B cell (primary cell): ENCODE measurements around the gene SP9. TPM values are rescaled to one million over a fixed set of nuclear protein-coding genes. Genes with fewer than 3 reads are reported as not detected.

Experiments used
- ATAC-seq: fragments of 200-7000 bp; cut with Tn5 transposase; one replicate; pipeline ENCODE4 v1.10.0; 2021; ENCODE audit warnings: low read depth, mild to moderate bottlenecking, moderate number of reproducible peaks, moderate library complexity
- CTCF ChIA-PET: fragments of 350-600 bp; sonication (Branson Sonifier 250); formaldehyde crosslinking; loops from one replicate; lab custom pipeline; 2021; ENCODE audit warnings: antibody characterized with exemption, inconsistent platforms; lab: Charles Lee
- POLR2A ChIA-PET: fragments of 350-600 bp; sonication (Branson Sonifier 250); formaldehyde crosslinking; loops from one replicate; lab custom pipeline; 2021; ENCODE audit warnings: antibody characterized with exemption; lab: Charles Lee
- DNase-seq: peaks from one replicate; pipeline ENCODE4 v3.0.0; 2013
- H2AFZ ChIP-seq: 2 replicates; pipeline ENCODE4 v1.6.1; 2012; ENCODE audit warnings: mild to moderate bottlenecking, low read depth, low read length; ENCODE audit not compliant: insufficient read depth, poor library complexity, severe bottlenecking
- H3K27ac ChIP-seq, 2 donors: 1 replicate in 1 of 2; 2 replicates in 1 of 2; pipeline ENCODE4 v1.5.1; 2012 to 2013; ENCODE audit warnings: low read length in 2 of 2, mild to moderate bottlenecking in 2 of 2, moderate library complexity in 1 of 2
- H3K27me3 ChIP-seq, 4 experiments: fragments of 200-600 bp in 1 of 4; sonication (generic) in 1 of 4; replicated peaks in 1 of 4; 1 replicate in 2 of 4; 2 replicates in 2 of 4; pipeline versions ENCODE4 v1.6.1 to v1.7.0; 2013 to 2016; ENCODE audit warnings: low read length in 3 of 4, mild to moderate bottlenecking in 2 of 4, mixed read lengths in 1 of 4, moderate library complexity in 1 of 4; ENCODE audit not compliant: insufficient read depth in 4 of 4, control insufficient read depth in 3 of 4; ENCODE audit errors: control extremely low read depth in 1 of 4
- H3K36me3 ChIP-seq, 2 experiments: replicated peaks in 1 of 2; 1 replicate in 1 of 2; 2 replicates in 1 of 2; pipeline versions ENCODE4 v1.6.1 to v1.7.1; 2013; ENCODE audit warnings: low read length in 1 of 2; ENCODE audit not compliant: insufficient read depth in 2 of 2, control insufficient read depth in 1 of 2; ENCODE audit errors: control extremely low read depth in 1 of 2, extremely low read depth in 1 of 2
- H3K4me1 ChIP-seq, 2 donors: fragments of 200-600 bp in 1 of 2; sonication (generic) in 1 of 2; 1 replicate in 1 of 2; 2 replicates in 1 of 2; pipeline versions ENCODE4 v1.5.1 to v1.6.1; 2013 to 2017; ENCODE audit warnings: low read length in 2 of 2; ENCODE audit not compliant: control insufficient read depth in 2 of 2, insufficient read depth in 2 of 2
- H3K4me2 ChIP-seq: replicated peaks from 2 replicates; pipeline ENCODE3; 2012; ENCODE audit warnings: mild to moderate bottlenecking, low read depth, low read length; ENCODE audit not compliant: poor library complexity, severe bottlenecking
- H3K4me3 ChIP-seq, 5 experiments: fragments of 200-600 bp in 1 of 5; sonication (generic) in 1 of 5; 1 replicate in 3 of 5; 2 replicates in 2 of 5; pipeline versions ENCODE4 v1.5.1 to v1.7.0; 2011 to 2016; ENCODE audit warnings: low read length in 4 of 5, mild to moderate bottlenecking in 4 of 5, low read depth in 2 of 5, control low read depth in 1 of 5, moderate library complexity in 1 of 5; ENCODE audit not compliant: insufficient read depth in 1 of 5; ENCODE audit errors: control extremely low read depth in 1 of 5, extremely low read depth in 1 of 5
- H3K79me2 ChIP-seq: fragments of 200-600 bp; sonication (generic); one replicate; pipeline ENCODE4 v1.6.0; 2016; ENCODE audit warnings: low read length; ENCODE audit not compliant: control insufficient read depth, insufficient read depth
- H3K9ac ChIP-seq: fragments of 200-600 bp; sonication (generic); 2 replicates; pipeline ENCODE4 v1.6.1; 2017; ENCODE audit warnings: mild to moderate bottlenecking, low read length, moderate library complexity
- H3K9me3 ChIP-seq, 3 donors: one replicate each; pipeline versions ENCODE4 v1.6.1 to v1.7.1; 2013; ENCODE audit warnings: low read length in 2 of 3; ENCODE audit not compliant: control insufficient read depth in 2 of 3, insufficient read depth in 1 of 3; ENCODE audit errors: control extremely low read depth in 1 of 3
- H4K20me1 ChIP-seq: 2 replicates; pipeline ENCODE4 v1.6.0; 2012; ENCODE audit warnings: mild to moderate bottlenecking, low read length; ENCODE audit not compliant: insufficient read depth, control insufficient read depth, poor library complexity, severe bottlenecking
- H3K27ac Mint-ChIP-seq: one replicate; pipeline ENCODE4 v1.8.0; 2021; ENCODE audit warnings: mixed read lengths
- H3K27me3 Mint-ChIP-seq: one replicate; pipeline ENCODE4 v1.8.0; 2021; ENCODE audit warnings: mixed read lengths
- H3K4me1 Mint-ChIP-seq: one replicate; pipeline ENCODE4 v1.8.0; 2021; ENCODE audit warnings: mixed read lengths
- H3K4me3 Mint-ChIP-seq: one replicate; pipeline ENCODE4 v1.8.0; 2021; ENCODE audit warnings: mixed read lengths
- H3K9me3 Mint-ChIP-seq: one replicate; pipeline ENCODE4 v1.8.0; 2022; ENCODE audit warnings: mixed read lengths; ENCODE audit not compliant: insufficient read depth
- CTCF ChIP-seq: fragments of 200-600 bp; IDR thresholded peaks from one replicate; pipeline ENCODE4 v1.8.0; 2022; ENCODE audit warnings: antibody characterized with exemption, mild to moderate bottlenecking
- EZH2 ChIP-seq: IDR thresholded peaks from 2 replicates; pipeline ENCODE4 v1.6.1; 2012; ENCODE audit warnings: borderline replicate concordance, low read depth, mild to moderate bottlenecking, moderate library complexity, low read length; ENCODE audit not compliant: insufficient read depth, poor library complexity, severe bottlenecking
- WGBS: methylation state at CpG from one replicate; pipeline ENCODE4 v1.1.5; 2013; ENCODE audit warnings: missing lambda C conversion rate; ENCODE audit not compliant: insufficient coverage; 5-methylcytosine and 5-hydroxymethylcytosine counted together
- intact Hi-C: fragments of 100-400 bp; cut with micrococcal nuclease; formaldehyde crosslinking; loops from one replicate; pipeline ENCODE4 v1.10.0; 2022
- polyA plus RNA-seq: library from polyadenylated mRNA; depleted of rRNA; stranded (reverse); fragments of >200 nt; gene quantifications from 2 replicates; pipeline ENCODE4 v1.2.3, GENCODE V29; 2012
- total RNA-seq, 2 donors: library from RNA; stranded (reverse); fragments of 120-200 nt in 1 of 2; gene quantifications; 1 replicate in 1 of 2; 2 replicates in 1 of 2; pipeline versions ENCODE4 v1.2.3 to v1.2.4, GENCODE V29; 2013 to 2022

Gene SP9
- total and polyA plus RNA-seq, 2 donors (not counting 1 experiment from before 2014, with no cell fraction given) = not detected

DNA sequence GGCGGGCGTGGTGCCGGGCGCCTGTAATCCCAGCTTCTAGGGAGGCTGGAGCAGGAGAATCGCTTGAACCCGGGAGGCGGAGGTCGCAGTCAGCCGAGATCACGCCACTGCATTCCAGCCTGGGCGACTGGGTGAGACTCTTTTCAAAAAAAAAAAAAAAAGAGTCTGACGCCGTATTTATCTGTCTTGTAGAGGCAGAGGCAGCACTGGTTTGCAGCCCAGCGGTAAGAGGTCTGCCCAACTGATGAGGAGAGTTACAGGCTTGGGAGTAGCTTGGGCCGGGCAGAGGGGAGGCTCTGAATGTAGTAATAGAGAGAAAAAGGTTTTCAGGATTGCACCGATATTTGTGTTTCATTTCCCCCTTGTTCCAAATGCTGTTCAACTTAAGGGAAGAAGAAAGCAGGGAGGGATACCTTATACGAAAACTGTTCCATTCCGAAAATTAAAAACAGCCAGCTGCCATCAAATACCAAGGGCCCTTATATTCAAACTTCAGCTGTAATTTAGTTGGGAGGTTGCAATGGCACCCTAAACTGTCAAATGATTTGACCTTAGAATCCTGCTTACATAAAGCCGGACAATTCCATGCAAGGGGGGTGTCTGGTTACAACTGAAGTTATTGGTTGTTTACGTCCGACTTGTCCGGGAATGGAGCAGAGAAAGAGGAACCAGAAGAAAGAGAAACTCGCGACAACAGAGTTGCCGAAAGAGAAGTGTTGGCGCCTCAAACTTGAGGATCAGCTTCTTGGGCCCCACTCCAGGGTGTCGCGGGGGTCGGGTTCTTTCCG is 9.2 kb upstream of the SP9 start:
- intact Hi-C loops = loop anchor here (2.0 kb wide), 1 partner anchor 15 kb away; no protein-coding TSS in a partner anchor
- peaks cover 32% of the 10 kb centered on the region for H3K4me1 Mint-ChIP-seq
- WGBS = 52% methylated on average over 24 of the region's 30 CpGs
- Histone ChIP-seq H3K9me3 (peaks cover 0 to 33% (median 0%) of the 10 kb centered on the region in 3 donors), H3K4me2 (peak overlapping the region; percentile 94), H4K20me1 (no peaks in the 10 kb centered on the region), H3K4me3 (peak overlapping the region; percentile 14 to 64 (median 54)), H2AFZ (peak overlapping the region; percentile 61), H3K4me1 (peaks cover 36 to 39% of the 10 kb centered on the region in 2 donors), H3K27me3 (peaks cover 7 to 57% (median 46%) of the 10 kb centered on the region in 4 experiments), H3K27ac (no peak overlapping the region), H3K79me2 (no peaks in the 10 kb centered on the region), H3K9ac (peak overlapping the region; percentile 66), H3K36me3 (no peaks in the 10 kb centered on the region)
- ChIA-PET CTCF (interaction anchor here (0.6 to 3.3 kb wide), 8 partner anchors 11 to 925 kb away, joined by 3 to 19 read pairs (median 4); no protein-coding TSS in a partner anchor), POLR2A (interaction anchor here (1.5 kb wide), 1 partner anchor 10 kb away, joined by 5 read pairs; the partner anchor contains the start of gene SP9)
- no peak for TF ChIP-seq EZH2
- no peak for TF ChIP-seq CTCF
- no peaks in the 10 kb centered on the region for H3K9me3 Mint-ChIP-seq
- no peak for ATAC-seq
- H3K4me3 Mint-ChIP-seq = peak overlapping the region; percentile 87
- H3K27ac Mint-ChIP-seq = no peak overlapping the region
- peak; percentile 60 for DNase-seq
- peaks cover 69% of the 10 kb centered on the region for H3K27me3 Mint-ChIP-seq
